CD4-positive, alpha-beta T cell treated with Interleukin-17A for 1 hour (primary cell): ENCODE results near the gene EXD1.
"Not testable (repeated sequence)": the region's sequence is repeated elsewhere in the genome, so short reads cannot be mapped to it uniquely, and the experiment has no call there.

ENCODE experiments used
- DNase-seq: peaks from one replicate; pipeline ENCODE4 v3.0.0-alpha.2; 2020

Gene EXD1

DNA sequence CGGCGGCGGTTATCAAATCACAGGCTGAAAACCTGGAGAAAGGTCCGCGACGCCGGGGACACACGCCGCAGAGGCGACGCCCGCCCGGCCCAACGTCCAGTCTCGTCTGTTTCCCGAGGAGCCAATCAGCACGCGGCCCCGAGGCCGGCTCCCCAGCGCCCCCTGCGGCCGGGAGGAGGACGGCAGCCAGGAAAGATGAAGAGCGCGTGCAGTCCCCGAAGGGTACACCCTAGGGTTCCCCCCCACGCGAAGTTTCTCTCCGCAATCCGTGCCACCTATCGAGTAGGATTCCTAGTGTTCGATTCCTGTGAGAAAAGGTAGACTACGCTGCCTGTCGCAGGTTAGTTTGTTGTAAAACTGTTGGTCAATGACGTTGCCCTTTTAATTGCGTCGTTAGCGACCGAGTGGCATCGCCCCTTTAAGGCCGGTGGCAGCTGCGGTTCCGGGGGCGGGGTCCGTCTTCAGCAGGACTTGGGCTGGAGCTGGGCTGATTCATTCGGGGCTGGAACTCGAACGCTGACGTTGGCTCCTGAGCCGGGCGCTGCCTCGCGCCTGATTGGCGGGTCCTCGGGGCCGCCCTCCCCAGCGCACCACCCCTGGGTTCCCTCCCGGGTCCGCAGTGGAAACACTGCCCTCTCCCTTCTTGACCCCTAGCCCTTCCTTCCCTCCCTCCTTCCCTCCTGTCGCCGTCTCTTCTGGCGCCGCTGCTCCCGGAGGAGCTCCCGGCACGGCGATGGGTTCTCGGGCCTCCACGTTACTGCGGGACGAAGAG, at the start of gene EXD1, which contains the start of gene CHP1:
TSS of gene EXD1 (minus strand) at position 108 of the 772 bp plus-strand sequence. CDS start 4,182 bp downstream, outside the sequence.
TSS of gene CHP1 (plus strand) at position 619 of the 772 bp plus-strand sequence. CDS start at position 734, 115 bp downstream.
- DNase-seq: peak; percentile 96

DNA sequence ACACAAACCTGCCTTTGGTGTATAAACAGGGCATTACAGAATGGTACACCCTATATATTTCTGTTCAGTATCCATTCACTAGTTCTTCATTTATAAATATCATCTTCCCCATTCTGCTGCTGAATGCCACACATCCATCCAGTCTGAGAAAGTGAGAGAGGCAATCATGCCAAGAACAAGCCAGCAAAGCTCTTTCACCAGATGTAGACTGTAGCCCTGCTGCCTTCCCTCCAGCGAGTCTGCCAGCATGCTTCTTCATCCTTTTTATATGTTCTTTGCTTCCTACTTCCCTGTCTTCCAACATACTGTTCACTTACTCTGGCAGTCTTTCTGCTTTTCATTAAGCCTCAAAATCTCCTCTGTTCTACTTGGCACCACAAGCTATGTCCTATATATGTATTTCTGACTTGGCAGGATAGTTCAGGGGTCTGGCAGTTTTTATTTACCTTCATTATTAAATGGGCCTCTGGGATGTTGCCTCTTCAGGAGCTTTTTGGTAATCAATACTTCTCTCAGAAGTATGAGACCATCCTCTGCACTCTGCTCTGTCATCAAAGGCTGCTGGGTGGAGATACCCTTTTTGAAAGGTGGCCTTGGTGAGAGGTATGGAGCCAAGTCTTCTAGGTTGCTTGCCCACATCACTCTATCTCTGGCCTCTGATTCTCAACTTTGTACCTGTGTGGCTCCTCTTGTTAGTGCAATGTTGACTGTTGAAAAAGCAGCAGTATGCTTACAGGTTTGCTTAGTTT, 49.2 kb upstream of the EXD1 start:
- no peak for DNase-seq

- no peak for DNase-seq
Observed at GRCh38 chr15:41278319-41278718, 47.8 kb upstream of the EXD1 start.

GRCh38 chr15:41276831-41277230, 46.3 kb upstream of the EXD1 start:
- no peak for DNase-seq

DNA sequence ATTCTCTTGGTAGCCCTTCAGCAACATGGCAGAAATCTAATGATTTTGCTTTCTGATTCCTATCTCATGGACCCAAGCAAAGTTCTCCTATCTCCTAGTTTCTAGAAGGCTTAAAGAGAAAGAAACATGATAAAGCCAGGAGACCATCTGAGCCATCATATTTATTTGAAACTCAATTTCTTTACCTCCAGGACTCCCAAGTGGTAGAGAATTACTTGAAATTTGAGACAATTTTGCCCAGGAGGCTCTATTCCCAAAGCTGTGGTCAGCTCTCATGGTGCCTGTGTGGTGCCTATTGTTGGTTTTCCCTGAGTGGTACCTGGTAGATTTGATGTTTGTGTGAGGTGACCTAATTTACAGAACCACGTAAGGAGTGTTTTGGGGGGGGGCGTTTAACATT, 39.3 kb upstream of the EXD1 start:
- no peak for DNase-seq

GRCh38 chr15:41263891-41264351, 33.4 kb upstream of the EXD1 start:
- DNase-seq: no peak

- DNase-seq: no peak
Observed at GRCh38 chr15:41262571-41262970, 32.0 kb upstream of the EXD1 start.

DNA sequence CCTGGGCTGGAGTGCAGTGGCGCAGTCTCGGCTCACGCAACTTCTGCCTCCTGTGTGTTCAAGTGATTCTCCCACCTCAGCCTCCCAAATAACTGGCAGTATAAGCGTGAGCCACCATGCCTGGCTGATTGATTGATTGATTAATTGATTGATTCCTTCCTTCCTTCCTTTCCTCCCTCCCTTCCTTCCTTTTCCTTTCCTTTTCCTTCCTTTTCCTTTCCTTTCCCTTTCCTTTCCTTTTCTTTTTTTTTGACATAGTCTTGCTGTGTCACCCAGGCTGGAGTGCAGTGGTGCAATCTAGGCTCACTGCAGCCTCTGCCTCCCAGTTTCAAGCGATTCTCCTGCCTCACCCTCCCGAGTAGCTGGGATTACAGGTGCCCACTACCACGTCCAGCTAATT, 30.4 kb upstream of the EXD1 start:
- DNase-seq: not testable (repeated sequence)

GRCh38 chr15:41259546-41260189, 29.1 kb upstream of the EXD1 start:
- DNase-seq: no peak

DNA sequence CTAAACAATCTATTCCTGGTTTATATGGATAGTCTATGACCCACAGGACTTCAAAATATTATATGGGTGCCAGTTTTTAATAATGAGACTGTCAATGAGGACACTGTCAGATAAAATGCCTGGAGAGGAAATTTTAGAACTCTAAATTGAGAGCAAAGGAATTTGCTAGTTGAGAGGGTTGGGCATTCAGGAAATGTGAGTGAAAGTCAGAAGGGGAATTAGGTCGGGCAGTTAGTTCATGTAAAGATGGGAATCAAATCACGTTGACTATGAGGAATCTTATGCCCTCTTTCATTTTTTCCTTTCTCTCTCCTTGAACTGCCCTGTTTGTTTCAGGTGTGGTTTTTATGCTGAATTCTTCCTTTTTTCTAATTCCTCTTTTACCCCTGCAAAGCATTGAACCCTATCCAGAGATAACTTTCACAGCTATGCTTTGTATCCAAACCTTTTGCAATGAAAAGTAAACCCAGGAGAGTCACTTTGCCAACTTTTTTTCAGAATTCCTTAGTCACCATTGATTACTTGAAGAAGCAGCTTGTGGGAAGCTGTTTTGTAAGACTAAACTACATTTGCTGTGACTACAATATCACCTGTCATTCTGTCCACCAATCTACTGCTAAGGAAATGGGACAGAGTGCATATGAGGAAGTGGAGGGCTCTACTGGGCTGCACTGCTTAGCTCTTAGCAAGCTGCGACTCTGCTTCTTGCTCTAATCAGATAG, 28.4 kb upstream of the EXD1 start:
- no peak for DNase-seq

DNA sequence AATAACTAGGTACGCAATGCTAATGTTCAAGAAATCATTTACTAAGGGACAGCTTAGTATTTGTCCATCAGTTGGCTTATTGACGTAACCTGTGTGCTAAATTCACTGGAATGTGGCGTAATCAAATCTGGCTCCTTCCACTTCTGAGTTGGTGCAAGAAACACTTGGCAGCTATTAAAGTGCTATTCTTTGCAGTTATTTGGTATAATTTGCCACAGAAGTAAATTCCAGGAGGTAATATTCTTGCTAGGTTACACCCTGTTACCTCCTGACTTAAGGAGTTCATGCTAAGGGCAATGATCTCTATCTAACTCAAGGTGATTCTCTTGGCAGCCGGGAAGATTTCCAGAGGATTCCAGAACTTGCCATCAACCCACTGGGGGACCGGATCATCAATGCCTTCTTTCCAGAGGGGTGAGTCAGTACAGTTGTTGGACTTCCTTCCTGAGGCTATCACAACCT, 26.1 kb upstream of the EXD1 start:
- no peak for DNase-seq

GRCh38 chr15:41256103-41256502, 25.5 kb upstream of the EXD1 start:
- DNase-seq: no peak

- no peak for DNase-seq
Observed at GRCh38 chr15:41254560-41254959, 24.0 kb upstream of the EXD1 start.

GRCh38 chr15:41251411-41251810, 20.9 kb upstream of the EXD1 start:
- DNase-seq: no peak

DNA sequence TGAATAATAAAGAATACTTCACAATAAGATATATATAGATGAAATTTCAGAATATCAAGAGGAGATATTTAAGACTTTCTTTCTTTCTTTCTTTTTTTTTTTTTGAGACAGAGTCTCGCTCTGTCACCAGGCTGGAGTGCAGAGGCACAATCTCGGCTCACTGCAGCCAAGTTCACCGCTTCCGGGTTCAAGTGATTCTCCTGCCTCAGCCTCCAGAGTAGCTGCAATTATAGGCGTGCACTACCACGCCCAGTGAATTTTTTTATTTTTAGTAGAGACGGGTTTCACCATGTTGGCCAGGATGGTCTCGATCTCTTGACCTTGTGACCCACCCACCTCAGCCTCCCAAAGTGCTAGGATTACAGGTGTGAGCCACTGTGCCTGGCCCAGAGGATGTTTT, 20.2 kb upstream of the EXD1 start:
- not testable (repeated sequence) for DNase-seq

DNA sequence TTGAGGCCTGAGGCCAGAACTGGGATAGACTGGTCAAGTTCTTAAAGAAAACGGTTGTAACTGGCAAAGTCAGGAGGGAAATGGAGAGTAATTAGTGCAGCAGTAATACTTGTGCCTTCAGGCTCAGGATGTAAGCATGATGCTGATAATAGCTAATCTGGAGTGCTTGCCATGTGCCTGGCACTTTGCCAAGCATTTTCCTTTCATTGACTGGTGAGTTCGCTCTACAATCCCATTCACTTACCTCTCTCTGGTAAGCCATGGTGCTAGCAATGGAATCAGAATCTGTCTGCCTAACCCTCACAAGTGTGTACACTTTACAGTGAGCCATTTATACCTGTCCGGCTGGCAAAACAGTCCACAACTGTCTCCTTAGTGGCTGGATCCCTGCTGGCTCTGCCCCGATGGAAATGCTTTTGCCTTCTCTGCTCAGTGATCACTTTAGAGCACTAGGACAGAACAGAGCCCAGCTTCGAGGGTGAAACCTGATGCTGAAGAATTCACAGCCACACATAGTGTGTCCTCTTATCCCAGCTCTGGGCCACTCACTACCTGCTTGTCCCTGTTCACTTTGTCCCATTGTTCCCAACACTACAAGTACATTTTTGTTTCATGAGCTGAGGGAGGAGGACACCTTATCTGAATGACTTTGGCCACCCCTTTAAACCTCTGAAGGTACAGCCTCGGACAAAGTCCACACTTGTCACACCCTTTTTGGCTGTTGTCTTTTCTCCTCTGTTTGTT, 10.8 kb upstream of the EXD1 start:
- no peak for DNase-seq

- DNase-seq: no peak
Observed at GRCh38 chr15:41238100-41238499, 7.5 kb upstream of the EXD1 start.

DNA sequence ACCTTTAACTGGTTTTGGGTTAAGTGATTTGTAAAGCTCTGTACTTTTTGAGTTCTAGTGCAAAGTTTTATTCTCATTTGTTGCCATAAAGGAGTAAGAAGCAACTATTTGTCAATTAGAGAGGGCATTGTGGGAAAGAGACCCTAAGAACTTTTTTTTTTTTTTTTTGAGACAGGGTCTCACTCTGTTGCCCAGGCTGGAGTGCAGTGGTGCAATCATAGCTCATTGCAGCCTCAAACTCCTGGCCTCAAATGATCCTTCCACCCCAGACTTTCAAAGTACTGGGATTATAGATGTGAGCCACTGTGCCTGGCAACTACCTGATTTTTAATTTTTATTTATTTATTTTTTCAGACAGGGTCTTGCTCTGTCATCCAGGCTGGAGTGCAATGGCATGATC, 5.4 kb upstream of the EXD1 start:
- DNase-seq: no peak

DNA sequence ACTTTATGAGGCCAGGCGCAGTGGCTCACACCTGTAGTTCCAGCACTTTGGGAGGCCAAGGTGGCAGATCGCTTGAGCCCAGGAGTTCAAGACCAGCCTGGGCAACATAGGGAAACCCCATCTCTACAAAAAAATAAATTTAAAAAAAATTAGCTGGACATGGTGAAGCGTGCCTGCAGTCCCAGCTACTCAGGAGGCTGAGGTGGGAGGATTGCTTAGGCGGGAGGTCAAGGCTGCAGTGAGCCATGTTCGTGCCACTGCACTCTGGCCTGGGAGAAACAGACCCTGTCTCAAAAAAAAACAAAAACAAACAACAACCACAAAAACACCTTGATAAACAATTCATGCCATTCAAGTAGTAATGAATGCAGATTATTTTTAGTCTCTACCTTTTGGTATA, 4.7 kb upstream of the EXD1 start:
- not testable (repeated sequence) for DNase-seq

GRCh38 chr15:41233367-41233771, 2.8 kb upstream of the EXD1 start:
- DNase-seq: no peak

GRCh38 chr15:41231422-41232226, 1.1 kb upstream of the EXD1 start:
- DNase-seq: no peak
